MM.1S (cell line): ENCODE results near the gene MAP3K5.

Source experiments
- DNase-seq: peaks from one replicate; pipeline ENCODE4 v3.0.0-alpha.2; 2015
- H2AFZ ChIP-seq: fragments of 300-600 bp; sonication (generic); 2 replicates; pipeline ENCODE4 v1.6.0; 2016; ENCODE audit warnings: antibody characterized with exemption, low read length
- H3F3A ChIP-seq: fragments of 300-600 bp; sonication (generic); 2 replicates; pipeline ENCODE4 v1.6.1; 2016; ENCODE audit warnings: mild to moderate bottlenecking, antibody characterized with exemption, low read length, moderate library complexity, mixed read lengths; ENCODE audit not compliant: insufficient read depth
- H3K27ac ChIP-seq: fragments of 300-600 bp; sonication (generic); 2 replicates; pipeline ENCODE4 v1.5.1; 2016; ENCODE audit warnings: mild to moderate bottlenecking, low read length
- H3K27me3 ChIP-seq: fragments of 300-600 bp; sonication (generic); replicated peaks from 2 replicates; pipeline ENCODE4 v1.6.0; 2016; ENCODE audit warnings: low read length; ENCODE audit not compliant: insufficient read depth
- H3K36me3 ChIP-seq: fragments of 300-600 bp; sonication (generic); replicated peaks from 2 replicates; pipeline ENCODE4 v1.6.1; 2016; ENCODE audit warnings: mild to moderate bottlenecking, low read length, mixed read lengths; ENCODE audit not compliant: insufficient read depth
- H3K4me1 ChIP-seq: fragments of 300-600 bp; sonication (generic); 2 replicates; pipeline ENCODE4 v1.6.1; 2016; ENCODE audit warnings: low read length, mixed read lengths
- H3K4me2 ChIP-seq: fragments of 300-600 bp; sonication (generic); 2 replicates; pipeline ENCODE4 v1.6.0; 2016; ENCODE audit warnings: low read depth, low read length
- H3K4me3 ChIP-seq: fragments of 300-600 bp; sonication (generic); 2 replicates; pipeline ENCODE4 v1.5.1; 2016; ENCODE audit warnings: low read length, mixed read lengths
- H3K79me2 ChIP-seq: fragments of 300-600 bp; sonication (generic); 2 replicates; pipeline ENCODE4 v1.6.1; 2016; ENCODE audit warnings: mixed run types, low read length, mixed read lengths
- H3K9ac ChIP-seq: fragments of 300-600 bp; sonication (generic); 2 replicates; pipeline ENCODE4 v1.6.1; 2016; ENCODE audit warnings: low read length, mixed read lengths
- H3K9me2 ChIP-seq: fragments of 300-600 bp; sonication (generic); replicated peaks from 2 replicates; pipeline ENCODE4 v1.6.1; 2016; ENCODE audit warnings: mild to moderate bottlenecking, low read length, mixed read lengths; ENCODE audit not compliant: insufficient read depth
- H3K9me3 ChIP-seq: fragments of 300-600 bp; sonication (generic); replicated peaks from 2 replicates; pipeline ENCODE4 v1.6.1; 2016; ENCODE audit warnings: mild to moderate bottlenecking, low read length, mixed read lengths; ENCODE audit not compliant: insufficient read depth
- H4K20me1 ChIP-seq: fragments of 300-600 bp; sonication (generic); 2 replicates; pipeline ENCODE4 v1.6.1; 2016; ENCODE audit warnings: mild to moderate bottlenecking, low read length, moderate library complexity, mixed read lengths; ENCODE audit not compliant: insufficient read depth
- EZH2 ChIP-seq: fragments of 300-600 bp; sonication (generic); optimal IDR thresholded peaks from 2 replicates; pipeline ENCODE3; 2017; ENCODE audit warnings: low read depth, mild to moderate bottlenecking, antibody characterized with exemption, low read length, mixed read lengths
- EZH2phosphoT487 ChIP-seq: fragments of 300-600 bp; sonication (generic); IDR thresholded peaks from 2 replicates; pipeline ENCODE4 v1.6.1; 2018; ENCODE audit warnings: antibody characterized with exemption, low read length
- TF ChIP-seq, protein P1 (sequence below): fragments of 300-600 bp; sonication (generic); IDR thresholded peaks from 2 replicates; pipeline ENCODE4 v1.5.1; 2016; ENCODE audit warnings: antibody characterized with exemption, low read length, mixed read lengths

Gene MAP3K5

DNA sequence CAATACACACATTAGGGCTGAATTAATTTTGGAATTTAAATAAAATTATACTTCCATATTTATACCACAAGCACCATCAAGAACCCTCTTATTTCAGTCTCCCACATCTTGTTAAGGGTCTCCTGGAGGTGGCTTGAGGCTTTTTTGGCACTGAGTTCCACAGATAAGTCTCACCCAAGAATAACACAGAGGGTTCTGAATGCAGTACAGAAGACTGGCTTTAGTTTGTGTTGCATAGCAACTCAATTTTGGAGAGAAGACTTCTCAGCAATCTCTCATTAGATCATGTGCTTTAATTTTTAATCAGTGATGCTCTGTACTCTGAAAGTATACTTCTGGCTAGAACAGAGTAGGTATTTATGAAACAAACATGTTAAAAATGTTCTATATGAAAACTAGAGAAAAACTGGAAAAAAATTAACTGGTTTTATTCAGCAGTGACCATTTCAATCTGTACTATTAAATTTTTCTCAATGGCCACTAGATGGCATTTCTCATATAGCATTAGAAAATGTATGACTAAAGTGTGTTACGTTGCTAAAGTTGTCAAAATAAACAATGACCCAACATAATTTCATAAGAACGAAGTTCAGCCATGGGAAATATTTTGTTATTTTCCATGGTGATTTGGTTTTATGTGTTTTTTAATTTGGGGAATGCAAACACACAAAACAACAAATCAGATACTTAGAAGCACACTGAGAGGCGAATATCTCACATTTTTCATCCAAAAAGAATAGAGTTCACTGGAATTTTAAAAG, 209.4 kb downstream of the MAP3K5 start:
- Histone ChIP-seq H3F3A (no peaks in the 10 kb centered on the region), H2AFZ (no peak overlapping the region), H3K79me2 (no peaks in the 10 kb centered on the region), H3K36me3 (no peaks in the 10 kb centered on the region), H4K20me1 (no peaks in the 10 kb centered on the region), H3K4me3 (no peak overlapping the region), H3K27me3 (no peaks in the 10 kb centered on the region), H3K9ac (no peak overlapping the region), H3K9me2 (no peaks in the 10 kb centered on the region), H3K4me1 (peaks cover 4% of the 10 kb centered on the region; the same call in 1 of the 2 replicates), H3K4me2 (no peak overlapping the region), H3K9me3 (no peaks in the 10 kb centered on the region), H3K27ac (no peak overlapping the region)
- no peak for TF ChIP-seq EZH2
- TF ChIP-seq, protein P1, sequence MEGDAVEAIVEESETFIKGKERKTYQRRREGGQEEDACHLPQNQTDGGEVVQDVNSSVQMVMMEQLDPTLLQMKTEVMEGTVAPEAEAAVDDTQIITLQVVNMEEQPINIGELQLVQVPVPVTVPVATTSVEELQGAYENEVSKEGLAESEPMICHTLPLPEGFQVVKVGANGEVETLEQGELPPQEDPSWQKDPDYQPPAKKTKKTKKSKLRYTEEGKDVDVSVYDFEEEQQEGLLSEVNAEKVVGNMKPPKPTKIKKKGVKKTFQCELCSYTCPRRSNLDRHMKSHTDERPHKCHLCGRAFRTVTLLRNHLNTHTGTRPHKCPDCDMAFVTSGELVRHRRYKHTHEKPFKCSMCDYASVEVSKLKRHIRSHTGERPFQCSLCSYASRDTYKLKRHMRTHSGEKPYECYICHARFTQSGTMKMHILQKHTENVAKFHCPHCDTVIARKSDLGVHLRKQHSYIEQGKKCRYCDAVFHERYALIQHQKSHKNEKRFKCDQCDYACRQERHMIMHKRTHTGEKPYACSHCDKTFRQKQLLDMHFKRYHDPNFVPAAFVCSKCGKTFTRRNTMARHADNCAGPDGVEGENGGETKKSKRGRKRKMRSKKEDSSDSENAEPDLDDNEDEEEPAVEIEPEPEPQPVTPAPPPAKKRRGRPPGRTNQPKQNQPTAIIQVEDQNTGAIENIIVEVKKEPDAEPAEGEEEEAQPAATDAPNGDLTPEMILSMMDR, result peak; percentile 64
- DNase-seq, result peak; percentile 47

DNA sequence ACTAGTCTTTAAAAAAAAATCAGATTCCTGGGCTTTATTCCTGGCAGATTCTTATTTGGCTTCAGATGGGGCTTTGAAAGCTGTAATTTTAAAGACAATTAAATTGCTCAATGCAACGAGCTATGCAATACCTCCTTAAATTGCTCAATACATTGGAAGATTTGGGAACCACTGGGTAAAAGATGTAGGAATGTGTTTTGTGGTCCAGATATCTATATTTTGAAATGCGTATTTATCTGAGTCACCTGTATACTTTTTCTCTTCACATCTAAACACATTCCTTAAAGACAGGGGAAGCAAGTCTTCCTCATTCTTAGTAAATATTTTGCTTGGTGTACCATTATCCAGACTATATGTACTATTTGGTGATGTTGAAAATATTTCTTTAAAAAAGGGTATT, 212.5 kb downstream of the MAP3K5 start:
- Histone ChIP-seq H3K9ac (no peak overlapping the region), H3K4me1 (no peaks in the 10 kb centered on the region), H3K79me2 (no peaks in the 10 kb centered on the region), H3K27ac (no peak overlapping the region), H3K9me3 (no peaks in the 10 kb centered on the region), H3K27me3 (no peaks in the 10 kb centered on the region), H3K36me3 (no peaks in the 10 kb centered on the region), H4K20me1 (no peaks in the 10 kb centered on the region), H3K4me3 (no peak overlapping the region), H2AFZ (no peak overlapping the region), H3K4me2 (no peak overlapping the region), H3F3A (no peaks in the 10 kb centered on the region), H3K9me2 (no peaks in the 10 kb centered on the region)
- no peak for DNase-seq
- TF ChIP-seq EZH2phosphoT487, result no peak
- TF ChIP-seq, protein P1, result no peak
- TF ChIP-seq EZH2, result no peak

DNA sequence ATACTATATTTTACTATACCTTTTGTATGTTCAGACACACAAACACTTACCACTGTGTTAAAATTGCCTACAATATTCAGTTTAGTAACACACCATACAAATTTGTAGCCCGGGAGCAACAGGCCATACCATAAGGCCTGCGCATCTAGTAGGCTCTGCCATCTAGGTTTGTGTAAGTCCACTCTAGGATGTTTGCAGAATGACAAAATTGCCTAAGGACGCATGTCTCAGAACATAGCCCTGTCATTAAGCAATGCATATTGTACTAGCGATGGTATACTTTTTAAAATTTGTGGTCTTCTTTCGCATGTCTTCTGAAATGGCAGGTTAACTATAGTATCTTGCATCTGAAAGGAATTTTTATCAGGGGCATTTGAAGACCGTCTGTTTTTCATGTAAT, 215.5 kb downstream of the MAP3K5 start:
- no peaks in the 10 kb centered on the region for H4K20me1 ChIP-seq
- no peaks in the 10 kb centered on the region for H3K9me2 ChIP-seq
- no peaks in the 10 kb centered on the region for H3K79me2 ChIP-seq
- no peaks in the 10 kb centered on the region for H3F3A ChIP-seq
- H3K4me2 ChIP-seq, result no peak overlapping the region
- H3K9ac ChIP-seq, result no peak overlapping the region
- H3K4me1 ChIP-seq, result no peaks in the 10 kb centered on the region
- H2AFZ ChIP-seq, result no peak overlapping the region
- no peaks in the 10 kb centered on the region for H3K27me3 ChIP-seq
- no peaks in the 10 kb centered on the region for H3K9me3 ChIP-seq
- DNase-seq, result no peak
- no peaks in the 10 kb centered on the region for H3K36me3 ChIP-seq
- no peak overlapping the region for H3K4me3 ChIP-seq
- H3K27ac ChIP-seq, result no peak overlapping the region
- TF ChIP-seq, protein P1, result no peak
- TF ChIP-seq EZH2phosphoT487, result no peak
- no peak for TF ChIP-seq EZH2
